K562 (cell line): ENCODE results near the gene FAM111B. TPM values are rescaled to one million over a fixed set of nuclear protein-coding genes. Genes with fewer than 3 reads are reported as not detected.

Experiments
- CGGBP1 ChIP-seq: fragments of 250-450 bp; sonication (Bioruptor Pico); IDR thresholded peaks from 2 replicates; pipeline ENCODE4 v1.9.0; 2021; ENCODE audit warnings: mild to moderate bottlenecking
- ERF ChIP-seq: fragments of 450-650 bp; formaldehyde crosslinking; IDR thresholded peaks from 2 replicates; pipeline ENCODE4 v1.4.0; 2020; ENCODE audit warnings: mild to moderate bottlenecking, mixed read lengths
- FOXK1 ChIP-seq: sonication (generic); formaldehyde crosslinking; IDR thresholded peaks from 2 replicates; pipeline ENCODE4 v1.8.0; 2022; ENCODE audit warnings: missing genetic modification reagents, mild to moderate bottlenecking, borderline replicate concordance
- GTF2E2 ChIP-seq: fragments of 200-800 bp; sonication (Bioruptor generic); IDR thresholded peaks from 2 replicates; pipeline ENCODE4 v1.6.1; 2016; ENCODE audit warnings: missing genetic modification characterization, missing compliant biosample characterization
- GTF2F1 ChIP-seq: IDR thresholded peaks from 2 replicates; pipeline ENCODE4 v1.6.1; 2011; ENCODE audit warnings: low read depth, low read length, improper control_type of control experiment
- MBD2 ChIP-seq: sonication (generic); IDR thresholded peaks from 2 replicates; pipeline ENCODE4 v1.6.1; 2016; ENCODE audit warnings: low read depth, borderline replicate concordance
- MECOM ChIP-seq: fragments of 250-450 bp; sonication (Bioruptor Pico); IDR thresholded peaks from 2 replicates; pipeline ENCODE4 v1.8.0; 2022; ENCODE audit warnings: inconsistent platforms
- NR2F6 ChIP-seq: fragments of 450-650 bp; formaldehyde crosslinking; IDR thresholded peaks from 2 replicates; pipeline ENCODE4 v1.4.0; 2020; ENCODE audit warnings: mild to moderate bottlenecking
- PATZ1 ChIP-seq: fragments of 250-450 bp; sonication (Bioruptor Pico); IDR thresholded peaks from 2 replicates; pipeline ENCODE4 v1.5.0; 2020; ENCODE audit warnings: mild to moderate bottlenecking, borderline replicate concordance
- POLR2A ChIP-seq: fragments of 450-650 bp; conservative IDR thresholded peaks from 2 replicates; pipeline ENCODE4 v1.6.1; 2016
- POLR3G ChIP-seq: IDR thresholded peaks from 2 replicates; pipeline ENCODE4 v1.6.1; 2011; ENCODE audit not compliant: insufficient read length, insufficient replicate concordance; ENCODE audit errors: extremely low read depth
- RHOXF2B ChIP-seq: fragments of 250-450 bp; sonication (Bioruptor Pico); conservative IDR thresholded peaks from 2 replicates; pipeline ENCODE4 v1.5.1; 2021
- SP2 ChIP-seq: IDR thresholded peaks from 2 replicates; pipeline ENCODE4 v1.6.1; 2011; ENCODE audit warnings: mild to moderate bottlenecking, low read depth, low read length, moderate library complexity; ENCODE audit not compliant: poor library complexity, severe bottlenecking; ENCODE audit errors: extremely low read depth
- TFAM ChIP-seq: fragments of 250-450 bp; sonication (Bioruptor Pico); conservative IDR thresholded peaks from 2 replicates; pipeline ENCODE4 v1.5.0; 2021; ENCODE audit warnings: mild to moderate bottlenecking, moderate library complexity
- ZBTB26 ChIP-seq: fragments of 450-650 bp; formaldehyde crosslinking; IDR thresholded peaks from 2 replicates; pipeline ENCODE4 v1.4.0; 2022; ENCODE audit warnings: missing genetic modification characterization
- ZNF184 ChIP-seq: sonication (generic); formaldehyde crosslinking; IDR thresholded peaks from 2 replicates; pipeline ENCODE4 v1.5.0; 2020; ENCODE audit warnings: missing genetic modification reagents
- ZNF239 ChIP-seq: fragments of 250-450 bp; sonication (Bioruptor Pico); IDR thresholded peaks from 2 replicates; pipeline ENCODE4 v1.4.0; 2020; ENCODE audit warnings: mild to moderate bottlenecking
- ZNF592 ChIP-seq: fragments of 450-650 bp; IDR thresholded peaks from 2 replicates; pipeline ENCODE4 v1.6.1; 2017; ENCODE audit warnings: antibody characterized with exemption, mild to moderate bottlenecking
- ZNF655 ChIP-seq: fragments of 250-450 bp; sonication (Bioruptor Pico); IDR thresholded peaks from 2 replicates; pipeline ENCODE4 v1.5.0; 2021
- polyA plus RNA-seq, 8 experiments: library from polyadenylated mRNA; depleted of rRNA in 4 of 8; stranded (reverse) in 5 of 8; unstranded in 3 of 8; fragments of >200 nt; fragmentation: Nextera tagmentation in 2 of 8; fragmentation: Illumina TruSeq in 1 of 8; extraction: Ambion mirVana in 2 of 8; extraction: Trizol in 1 of 8; gene quantifications; 2 replicates each; pipeline versions ENCODE4 v1.2.1 to v1.2.3, GENCODE V29; 2011 to 2014; ENCODE audit warnings: inconsistent platforms in 1 of 8, missing spikeins in 1 of 8
- total RNA-seq, 7 experiments: library from RNA; depleted of rRNA in 6 of 7; stranded (reverse); fragments of >200 nt in 6 of 7; fragmentation: Illumina TruSeq in 2 of 7; extraction: Trizol in 2 of 7; gene quantifications; 2 replicates each; pipeline versions ENCODE4 v1.2.1 to v1.2.3, GENCODE V29; 2011 to 2021; ENCODE audit warnings: low replicate concordance in 1 of 7

Gene FAM111B
- total and polyA plus RNA-seq, 9 of the 15 experiments (the other 6 are each of a cell fraction or from before 2014, with no cell fraction given) = 0.01 to 0.33 (median 0.06) TPM; not detected in 5

GRCh38 chr11:59142530-59143507 lies 35.8 kb downstream of the FAM111B start, which contains the start of gene FAM111A (continued):
- no peak for TF ChIP-seq ZNF592
- TF ChIP-seq GTF2F1 = no peak
- no peak for TF ChIP-seq PATZ1 (CRISPR knock-in tag)
- no peak for TF ChIP-seq SP2
- no peak for TF ChIP-seq GTF2E2 (tag)
- no peak for TF ChIP-seq FOXK1 (CRISPR knock-in tag)
- no peak for TF ChIP-seq TFAM (CRISPR knock-in tag)
- no peak for TF ChIP-seq ZBTB26 (CRISPR knock-in tag)
- no peak for TF ChIP-seq MECOM (CRISPR knock-in tag)
- no peak for TF ChIP-seq ZNF184 (CRISPR knock-in tag)
- no peak for TF ChIP-seq ZNF655 (CRISPR knock-in tag)
- 0 out of 2 replicates have a peak, but pooled peaks have one; percentile 19 for TF ChIP-seq MBD2
- TF ChIP-seq ERF (CRISPR knock-in tag) = no peak
- TF ChIP-seq CGGBP1 (CRISPR knock-in tag) = no peak
- no peak for TF ChIP-seq ZNF239 (CRISPR knock-in tag)
- TF ChIP-seq NR2F6 (CRISPR knock-in tag) = no peak
- peak; percentile 66 for TF ChIP-seq POLR2A
- TF ChIP-seq POLR3G = no peak
- no peak for TF ChIP-seq RHOXF2B
